Measurements from ENCODE around the gene CYP2B6. TPM values are rescaled to one million over a fixed set of nuclear protein-coding genes. Genes with fewer than 3 reads are reported as not detected.
"Not testable (repeated sequence)": the region's sequence is repeated elsewhere in the genome, so short reads cannot be mapped to it uniquely, and the experiment has no call there.

Gene CYP2B6
- total RNA-seq, 1 donor from 2014 or later: not detected

GRCh38 chr19:41030651-41031050 is 39.6 kb downstream of the CYP2B6 start:
- H3K4me1 Mint-ChIP-seq: peaks cover 5% of the 10 kb centered on the region
- H3K36me3 Mint-ChIP-seq (ENCODE audit: low read depth): peaks cover 2% of the 10 kb centered on the region
- H3K4me3 Mint-ChIP-seq: no peak overlapping the region
- peaks cover 6% of the 10 kb centered on the region for H3K9me3 Mint-ChIP-seq
- DNase-seq: no peak
- peaks cover 21% of the 10 kb centered on the region for H3K27me3 Mint-ChIP-seq
- intact Hi-C loops (cut with micrococcal nuclease): no loop called here
- no peak overlapping the region for H3K27ac Mint-ChIP-seq

- Mint-ChIP-seq H3K9me3 (peaks cover 6% of the 10 kb centered on the region), H3K36me3 (ENCODE audit: low read depth) (peaks cover 2% of the 10 kb centered on the region), H3K27me3 (peaks cover 15% of the 10 kb centered on the region), H3K4me3 (no peak overlapping the region), H3K27ac (no peak overlapping the region), H3K4me1 (peaks cover 5% of the 10 kb centered on the region)
- DNase-seq: no peak
- intact Hi-C loops (cut with micrococcal nuclease): no loop called here
These were observed 40.8 kb downstream of the CYP2B6 start for GRCh38 chr19:41031916-41032315.

- H3K4me1 Mint-ChIP-seq; H3K9me3 Mint-ChIP-seq; H3K27ac Mint-ChIP-seq; H3K36me3 Mint-ChIP-seq (ENCODE audit: low read depth); intact Hi-C loops (cut with micrococcal nuclease); H3K4me3 Mint-ChIP-seq: not testable (repeated sequence)
- peak; percentile 65 for DNase-seq
- H3K27me3 Mint-ChIP-seq: peaks cover 24% of the 10 kb centered on the region
These were observed 42.2 kb downstream of the CYP2B6 start for GRCh38 chr19:41033324-41033723.

- DNase-seq: no peak
- Mint-ChIP-seq H3K4me3 (no peak overlapping the region), H3K36me3 (ENCODE audit: low read depth) (no peaks in the 10 kb centered on the region), H3K4me1 (no peaks in the 10 kb centered on the region), H3K27me3 (peaks cover 26% of the 10 kb centered on the region), H3K27ac (no peak overlapping the region), H3K9me3 (no peaks in the 10 kb centered on the region)
- intact Hi-C loops (cut with micrococcal nuclease): no loop called here
These were observed 48.7 kb downstream of the CYP2B6 start for GRCh38 chr19:41039806-41040205.

GRCh38 chr19:41045095-41045494 is 54.0 kb downstream of the CYP2B6 start:
- DNase-seq; H3K4me1 Mint-ChIP-seq; H3K9me3 Mint-ChIP-seq; H3K4me3 Mint-ChIP-seq; H3K36me3 Mint-ChIP-seq (ENCODE audit: low read depth); intact Hi-C loops (cut with micrococcal nuclease); H3K27ac Mint-ChIP-seq: not testable (repeated sequence)
- peaks cover 13% of the 10 kb centered on the region for H3K27me3 Mint-ChIP-seq

GRCh38 chr19:41050426-41050825 is 59.3 kb downstream of the CYP2B6 start:
- Mint-ChIP-seq H3K9me3 (no peaks in the 10 kb centered on the region), H3K4me3 (no peak overlapping the region), H3K27me3 (peaks cover 26% of the 10 kb centered on the region), H3K4me1 (no peaks in the 10 kb centered on the region), H3K27ac (no peak overlapping the region), H3K36me3 (ENCODE audit: low read depth) (no peaks in the 10 kb centered on the region)
- intact Hi-C loops (cut with micrococcal nuclease): no loop called here
- DNase-seq: no peak

GRCh38 chr19:41052162-41052561 is 61.1 kb downstream of the CYP2B6 start:
- not testable (repeated sequence) for H3K4me1 Mint-ChIP-seq

GRCh38 chr19:41053331-41053730 is 62.2 kb downstream of the CYP2B6 start:
- intact Hi-C loops (cut with micrococcal nuclease); H3K9me3 Mint-ChIP-seq; DNase-seq; H3K36me3 Mint-ChIP-seq (ENCODE audit: low read depth); H3K4me1 Mint-ChIP-seq; H3K27ac Mint-ChIP-seq; H3K4me3 Mint-ChIP-seq: not testable (repeated sequence)
- peaks cover 25% of the 10 kb centered on the region for H3K27me3 Mint-ChIP-seq

More at GRCh38 chr19:41052162-41052561, 61.1 kb downstream of the CYP2B6 start:
- H3K4me3 Mint-ChIP-seq; intact Hi-C loops (cut with micrococcal nuclease); DNase-seq; H3K27ac Mint-ChIP-seq; H3K36me3 Mint-ChIP-seq (ENCODE audit: low read depth); H3K9me3 Mint-ChIP-seq: not testable (repeated sequence)
- H3K27me3 Mint-ChIP-seq: peaks cover 28% of the 10 kb centered on the region

GRCh38 chr19:41064974-41065569 is 74.0 kb downstream of the CYP2B6 start:
- Mint-ChIP-seq H3K27ac (no peak overlapping the region), H3K27me3 (peaks cover 35% of the 10 kb centered on the region), H3K36me3 (ENCODE audit: low read depth) (no peaks in the 10 kb centered on the region), H3K9me3 (no peaks in the 10 kb centered on the region), H3K4me3 (no peak overlapping the region), H3K4me1 (peaks cover 2% of the 10 kb centered on the region)
- intact Hi-C loops (cut with micrococcal nuclease): no loop called here
- DNase-seq: no peak

Other genes with a start within 250 kb of the CYP2B6 start
- gene ACTMAP, start 240.8 kb upstream of the CYP2B6 start, total RNA-seq: 8.6 and 9.4 TPM in 2 replicates
- 268 and 273 TPM in 2 replicates for gene SNRPA, start 240.1 kb upstream of the CYP2B6 start, total RNA-seq
- gene MIA, start 215.8 kb upstream of the CYP2B6 start, total RNA-seq: 0.56 TPM in 1 of 2 replicates, not detected in the other
- gene RAB4B, start 213.0 kb upstream of the CYP2B6 start, total RNA-seq: 36.3 and 41.0 TPM in 2 replicates
- gene EGLN2, start 192.1 kb upstream of the CYP2B6 start, total RNA-seq: 88.9 and 94.4 TPM in 2 replicates
- gene CYP2A6, start 140.8 kb upstream of the CYP2B6 start, total RNA-seq: not detected in 2 replicates
- gene CYP2A7, start 109.1 kb upstream of the CYP2B6 start, total RNA-seq: not detected in 2 replicates
- gene CYP2A13, start 97.2 kb downstream of the CYP2B6 start, total RNA-seq: not detected in 2 replicates
- not detected in 2 replicates for gene CYP2F1, start 123.2 kb downstream of the CYP2B6 start, total RNA-seq
- gene CYP2S1, start 201.9 kb downstream of the CYP2B6 start, total RNA-seq: 0.70 and 1.0 TPM in 2 replicates
- 0.19 and 0.70 TPM in 2 replicates for gene AXL, start 227.9 kb downstream of the CYP2B6 start, total RNA-seq